Stimulated activated CD8-positive, alpha-beta memory T cell treated with anti-CD3 and anti-CD28 coated beads, Interleukin-7, amount 100 ng/mL, for 24 hours (primary cell): ENCODE measurements around the gene XIRP2.

ENCODE experiments used
- DNase-seq: peaks from one replicate; pipeline ENCODE4 v3.0.0-alpha.2; 2020; ENCODE audit warnings: low read depth

XIRP2 gene

GRCh38 chr2:167293172-167293781, 405.0 kb downstream of the XIRP2 start:
- DNase-seq, result no peak

GRCh38 chr2:167293943-167294775, 405.9 kb downstream of the XIRP2 start:
- no peak for DNase-seq

- no peak for DNase-seq
Measured at GRCh38 chr2:167294776-167295140, 406.5 kb downstream of the XIRP2 start.

GRCh38 chr2:167297292-167297691, 409.0 kb downstream of the XIRP2 start:
- DNase-seq, result no peak

- DNase-seq, result no peak
Measured at GRCh38 chr2:167298017-167298416, 409.7 kb downstream of the XIRP2 start.
